Ectodermal cell (in vitro differentiated cells): ENCODE data around the gene JUND.

ENCODE experiments used
- H3K27ac ChIP-seq: 2 replicates; pipeline ENCODE4 v1.7.0; 2013; ENCODE audit warnings: mild to moderate bottlenecking, low read depth, low read length; ENCODE audit not compliant: insufficient read depth, poor library complexity, severe bottlenecking
- H3K27me3 ChIP-seq: 2 replicates; pipeline ENCODE4 v1.7.0; 2013; ENCODE audit warnings: mild to moderate bottlenecking, low read length; ENCODE audit not compliant: insufficient read depth, control insufficient read depth, poor library complexity, severe bottlenecking
- H3K36me3 ChIP-seq: one replicate; pipeline ENCODE4 v1.7.0; 2013; ENCODE audit warnings: low read length; ENCODE audit not compliant: control insufficient read depth, insufficient read depth
- H3K4me1 ChIP-seq: one replicate; pipeline ENCODE4 v1.7.0; 2013; ENCODE audit warnings: low read length; ENCODE audit not compliant: control insufficient read depth, insufficient read depth
- H3K4me3 ChIP-seq: 2 replicates; pipeline ENCODE4 v1.7.0; 2013; ENCODE audit warnings: low read depth, low read length, control low read depth; ENCODE audit not compliant: insufficient read depth
- H3K9me3 ChIP-seq: 2 replicates; pipeline ENCODE4 v1.7.0; 2013; ENCODE audit warnings: mild to moderate bottlenecking, low read length, moderate library complexity; ENCODE audit not compliant: control insufficient read depth
- WGBS, 2 experiments: methylation state at CpG; one replicate each; pipeline ENCODE4 v1.1.7; 2013; ENCODE audit warnings: missing lambda C conversion rate in 2 of 2; 5-methylcytosine and 5-hydroxymethylcytosine counted together

Gene JUND

GRCh38 chr19:18320865-18321733, 39.7 kb upstream of the JUND start:
- H3K27ac ChIP-seq: no peak overlapping the region

GRCh38 chr19:18319591-18320135, 38.2 kb upstream of the JUND start:
- no peaks in the 10 kb centered on the region for H3K27me3 ChIP-seq
- no peak overlapping the region for H3K4me3 ChIP-seq
- no peaks in the 10 kb centered on the region for H3K9me3 ChIP-seq
- no peaks in the 10 kb centered on the region for H3K36me3 ChIP-seq
- H3K27ac ChIP-seq: no peak overlapping the region
- WGBS, 2 experiments: 96 to 99% methylated on average over 7 of the region's 7 CpGs
- H3K4me1 ChIP-seq: peaks cover 17% of the 10 kb centered on the region

More at GRCh38 chr19:18320865-18321733, 39.7 kb upstream of the JUND start:
- Histone ChIP-seq H3K9me3 (no peaks in the 10 kb centered on the region), H3K36me3 (no peaks in the 10 kb centered on the region), H3K4me3 (no peak overlapping the region), H3K27me3 (no peaks in the 10 kb centered on the region), H3K4me1 (peaks cover 17% of the 10 kb centered on the region)
- 88 to 89% methylated on average over 14 of the region's 14 CpGs for WGBS, 2 experiments

GRCh38 chr19:18317961-18318800, 36.8 kb upstream of the JUND start:
- Histone ChIP-seq H3K9me3 (no peaks in the 10 kb centered on the region), H3K27me3 (no peaks in the 10 kb centered on the region), H3K27ac (no peak overlapping the region), H3K4me3 (no peak overlapping the region), H3K4me1 (peaks cover 9% of the 10 kb centered on the region), H3K36me3 (no peaks in the 10 kb centered on the region)
- 94 to 95% methylated on average over 18 of the region's 18 CpGs for WGBS, 2 experiments

GRCh38 chr19:18313398-18313797, 32.0 kb upstream of the JUND start:
- WGBS, 2 experiments: 90 to 97% methylated on average over 3 of the region's 3 CpGs
- H3K36me3 ChIP-seq: peaks cover 8% of the 10 kb centered on the region
- H3K4me3 ChIP-seq: no peak overlapping the region
- H3K4me1 ChIP-seq: no peaks in the 10 kb centered on the region
- no peaks in the 10 kb centered on the region for H3K9me3 ChIP-seq
- H3K27me3 ChIP-seq: no peaks in the 10 kb centered on the region
- H3K27ac ChIP-seq: no peak overlapping the region

- Histone ChIP-seq H3K4me3 (no peak overlapping the region), H3K4me1 (no peaks in the 10 kb centered on the region), H3K27me3 (no peaks in the 10 kb centered on the region), H3K36me3 (peaks cover 15% of the 10 kb centered on the region), H3K9me3 (no peaks in the 10 kb centered on the region), H3K27ac (no peak overlapping the region)
- 95% methylated on average over 11 of the region's 11 CpGs for WGBS, 2 experiments
These were observed 30.7 kb upstream of the JUND start for GRCh38 chr19:18312092-18312534.

GRCh38 chr19:18311502-18312091, 30.2 kb upstream of the JUND start:
- Histone ChIP-seq H3K4me1 (no peaks in the 10 kb centered on the region), H3K36me3 (peaks cover 15% of the 10 kb centered on the region), H3K27ac (no peak overlapping the region), H3K27me3 (no peaks in the 10 kb centered on the region), H3K9me3 (no peaks in the 10 kb centered on the region), H3K4me3 (no peak overlapping the region)
- 93 to 94% methylated on average over 22 of the region's 22 CpGs for WGBS, 2 experiments

- peaks cover 15% of the 10 kb centered on the region for H3K36me3 ChIP-seq
- no peaks in the 10 kb centered on the region for H3K27me3 ChIP-seq
- 94 to 96% methylated on average over 13 of the region's 13 CpGs for WGBS, 2 experiments
- no peaks in the 10 kb centered on the region for H3K4me1 ChIP-seq
- no peak overlapping the region for H3K4me3 ChIP-seq
- H3K27ac ChIP-seq: no peak overlapping the region
- H3K9me3 ChIP-seq: no peaks in the 10 kb centered on the region
These were observed 29.5 kb upstream of the JUND start for GRCh38 chr19:18310966-18311365.

GRCh38 chr19:18310118-18310909, 28.9 kb upstream of the JUND start:
- Histone ChIP-seq H3K4me1 (peaks cover 3% of the 10 kb centered on the region), H3K27ac (no peak overlapping the region), H3K9me3 (no peaks in the 10 kb centered on the region), H3K36me3 (peaks cover 15% of the 10 kb centered on the region), H3K27me3 (no peaks in the 10 kb centered on the region), H3K4me3 (no peak overlapping the region)
- 95 to 96% methylated on average over 23 of the region's 23 CpGs for WGBS, 2 experiments

GRCh38 chr19:18309525-18310064, 28.2 kb upstream of the JUND start:
- WGBS, 2 experiments: 95 to 97% methylated on average over 33 of the region's 33 CpGs
- H3K36me3 ChIP-seq: peaks cover 15% of the 10 kb centered on the region

More at GRCh38 chr19:18309525-18310064, 28.2 kb upstream of the JUND start:
- no peaks in the 10 kb centered on the region for H3K9me3 ChIP-seq
- no peak overlapping the region for H3K4me3 ChIP-seq
- H3K27ac ChIP-seq: no peak overlapping the region
- peaks cover 10% of the 10 kb centered on the region for H3K4me1 ChIP-seq
- H3K27me3 ChIP-seq: no peaks in the 10 kb centered on the region
